ENCODE data around the gene PTPRG. TPM values are rescaled to one million over a fixed set of nuclear protein-coding genes. Genes with fewer than 3 reads are reported as not detected.

PTPRG gene
- total and polyA plus RNA-seq, 10 of the 15 experiments (the other 5 are each of a cell fraction or from before 2014, with no cell fraction given), result 0.29 to 20.7 (median 1.4) TPM

- Histone ChIP-seq H3K27me3 (replicated peaks in 1 of 2; ENCODE audit: control insufficient read depth in 2 of 2, insufficient read depth in 2 of 2, low read length in 1 of 2) (no peaks in the 10 kb centered on the region; a peak in 1 of 4 replicates), H3K79me2 (ENCODE audit: control insufficient read depth, insufficient read depth, low read length) (no peaks in the 10 kb centered on the region)
These were observed 152.9 kb downstream of the PTPRG start for GRCh38 chr3:61714225-61714624.

More at GRCh38 chr3:61714225-61714624, 152.9 kb downstream of the PTPRG start:
- Histone ChIP-seq H3K36me3 (ENCODE audit: control insufficient read depth in 2 of 2, insufficient read depth in 2 of 2, low read length in 1 of 2) (no peaks in the 10 kb centered on the region), H2AFZ (ENCODE audit: control insufficient read depth, low read depth, low read length) (no peak overlapping the region), H3K4me1 (ENCODE audit: control insufficient read depth, insufficient read depth, low read length) (no peaks in the 10 kb centered on the region), H4K20me1 (ENCODE audit: control insufficient read depth, insufficient read depth) (no peaks in the 10 kb centered on the region), H3K4me2 (ENCODE audit: control insufficient read depth, insufficient read depth) (no peak overlapping the region), H3K9me3 (replicated peaks; ENCODE audit: control insufficient read depth, insufficient read depth, low read length) (no peaks in the 10 kb centered on the region), H3K27ac (ENCODE audit: control insufficient read depth, insufficient read depth) (no peak overlapping the region), H3K4me3 (no peak overlapping the region), H3K9ac (ENCODE audit: control insufficient read depth, insufficient read depth, low read length) (no peak overlapping the region)
- SMC1A ChIA-PET (ENCODE audit: uncharacterized antibody, unreplicated experiment), result interaction anchor here (0.8 to 1.4 kb wide), 6 partner anchors 8 to 137 kb away, joined by 3 to 7 read pairs (median 3); no protein-coding TSS in a partner anchor
- RAD21 ChIA-PET (ENCODE audit: unreplicated experiment), result no interaction called here
- no peak for TF ChIP-seq RAD51 (IDR thresholded peaks at IDR 0.05)
- TF ChIP-seq FOXM1 (IDR thresholded peaks at IDR 0.05; ENCODE audit: low read depth, low read length), result no peak
- no peak for TF ChIP-seq TBL1XR1 (IDR thresholded peaks at IDR 0.05; ENCODE audit: low read depth, low read length)
- TF ChIP-seq HSF1 (IDR thresholded peaks at IDR 0.05; ENCODE audit: low read depth, low read length), result no peak
- TF ChIP-seq ZBTB4 (CRISPR knock-in tag; IDR thresholded peaks at IDR 0.05), result no peak
- no peak for TF ChIP-seq CTCF (IDR thresholded peaks at IDR 0.05 in 2 of 3, conservative IDR thresholded peaks at IDR 0.05 in 1 of 3; ENCODE audit: control insufficient read depth in 2 of 3, extremely low read depth in 1 of 3, insufficient read depth in 1 of 3, low read depth in 3 of 3, low read length in 3 of 3)
- TF ChIP-seq POU2F2 (IDR thresholded peaks at IDR 0.05; ENCODE audit: borderline replicate concordance, low read depth, low read length), result no peak
- TF ChIP-seq RUNX3 (IDR thresholded peaks at IDR 0.05; ENCODE audit: low read length), result no peak
- no peak for TF ChIP-seq RBBP5 (conservative IDR thresholded peaks at IDR 0.05)
- TF ChIP-seq ATF7 (IDR thresholded peaks at IDR 0.05; ENCODE audit: low read depth), result no peak
- BruUV-seq (replicated peaks), result no TSS peak
- no peak for FAIRE-seq
- CTCF ChIA-PET, result interaction anchor here (0.6 to 0.7 kb wide), 2 partner anchors 64 to 428 kb away, joined by 3 read pairs; no protein-coding TSS in a partner anchor
- WGBS (ENCODE audit: insufficient coverage, insufficient replicate concordance, low lambda C conversion rate, missing lambda C conversion rate), result 10% methylated on average over 4 of the region's 4 CpGs
- no peak for DNase-seq (ENCODE audit: low read depth, low spot score)
- intact Hi-C loops (cut with micrococcal nuclease; ENCODE audit: unreplicated experiment) (no loop called here), in situ Hi-C loops (cut with MboI) (no loop called here)
- ATAC-seq, result no peak
- POLR2A ChIA-PET, result interaction anchor here (1.0 to 1.5 kb wide), 2 partner anchors 32 to 37 kb away, joined by 3 to 5 read pairs; no protein-coding TSS in a partner anchor
